Naive thymus-derived CD4-positive, alpha-beta T cell (primary cell): ENCODE data around the gene MYO9B. TPM values are rescaled to one million over a fixed set of nuclear protein-coding genes. Genes with fewer than 3 reads are reported as not detected.
A peak's percentile ranks its signal among the peaks of the same experiment; 100 is the strongest.

Source experiments
- ATAC-seq: fragments of 150-1000 bp; cut with Tn5 transposase; 2 replicates; pipeline ENCODE4 v1.10.0; 2021; ENCODE audit warnings: mild to moderate bottlenecking, moderate library complexity
- CTCF ChIA-PET: fragments of 350-600 bp; sonication (Branson Sonifier 250); formaldehyde crosslinking; loops from one replicate; lab custom pipeline; 2021; ENCODE audit warnings: antibody characterized with exemption; lab: Charles Lee
- POLR2A ChIA-PET: fragments of 350-600 bp; sonication (Branson Sonifier 250); formaldehyde crosslinking; loops from one replicate; lab custom pipeline; 2021; ENCODE audit warnings: antibody characterized with exemption, inconsistent platforms; lab: Charles Lee
- DNase-seq, 9 donors: peaks; one replicate each; pipeline versions ENCODE4 v3.0.0 to v3.0.0-alpha.2; 2020 to 2022; ENCODE audit warnings: mixed read lengths in 1 of 9
- H3K27ac ChIP-seq: one replicate; pipeline ENCODE4 v1.7.0; 2013; ENCODE audit warnings: mild to moderate bottlenecking, low read depth, low read length, moderate library complexity
- H3K27me3 ChIP-seq, 2 donors: one replicate each; pipeline ENCODE4 v1.7.0; 2013; ENCODE audit warnings: low read length in 2 of 2, mild to moderate bottlenecking in 2 of 2, moderate library complexity in 2 of 2; ENCODE audit not compliant: control insufficient read depth in 2 of 2, insufficient read depth in 2 of 2
- H3K36me3 ChIP-seq, 3 experiments: 1 replicate in 2 of 3; 2 replicates in 1 of 3; pipeline ENCODE4 v1.7.0; 2013; ENCODE audit warnings: low read length in 3 of 3, mild to moderate bottlenecking in 3 of 3, moderate library complexity in 1 of 3; ENCODE audit not compliant: insufficient read depth in 3 of 3, control insufficient read depth in 2 of 3
- H3K4me1 ChIP-seq, 2 donors: one replicate each; pipeline ENCODE4 v1.7.0; 2013; ENCODE audit warnings: low read length in 2 of 2, mild to moderate bottlenecking in 2 of 2, moderate library complexity in 1 of 2; ENCODE audit not compliant: control insufficient read depth in 2 of 2, insufficient read depth in 2 of 2
- H3K4me3 ChIP-seq: 2 replicates; pipeline ENCODE4 v1.7.0; 2013; ENCODE audit warnings: mild to moderate bottlenecking, low read length
- H3K9me3 ChIP-seq, 3 experiments: 1 replicate in 2 of 3; 2 replicates in 1 of 3; pipeline ENCODE4 v1.7.0; 2013; ENCODE audit warnings: low read length in 3 of 3; ENCODE audit not compliant: control insufficient read depth in 2 of 3
- H3K27ac Mint-ChIP-seq, 9 donors: one replicate each; pipeline ENCODE4 v1.8.0; 2020 to 2022; ENCODE audit warnings: mixed read lengths in 9 of 9, mild to moderate bottlenecking in 8 of 9, moderate library complexity in 5 of 9, inconsistent platforms in 2 of 9
- H3K27me3 Mint-ChIP-seq, 5 donors: one replicate each; pipeline ENCODE4 v1.8.0; 2021 to 2022; ENCODE audit warnings: mixed read lengths in 5 of 5, mild to moderate bottlenecking in 1 of 5
- H3K36me3 Mint-ChIP-seq, 5 donors: one replicate each; pipeline ENCODE4 v1.8.0; 2020 to 2022; ENCODE audit warnings: mixed read lengths in 5 of 5, mild to moderate bottlenecking in 3 of 5, inconsistent platforms in 1 of 5
- H3K4me1 Mint-ChIP-seq, 7 donors: one replicate each; pipeline ENCODE4 v1.8.0; 2020 to 2022; ENCODE audit warnings: mixed read lengths in 7 of 7, mild to moderate bottlenecking in 3 of 7, inconsistent platforms in 1 of 7
- H3K4me3 Mint-ChIP-seq, 10 donors: one replicate each; pipeline ENCODE4 v1.8.0; 2020 to 2022; ENCODE audit warnings: mild to moderate bottlenecking in 10 of 10, mixed read lengths in 10 of 10, moderate library complexity in 6 of 10, inconsistent platforms in 2 of 10
- H3K9me3 Mint-ChIP-seq, 11 donors: one replicate each; pipeline ENCODE4 v1.8.0; 2020 to 2022; ENCODE audit warnings: mixed read lengths in 11 of 11, mild to moderate bottlenecking in 4 of 11, inconsistent platforms in 1 of 11, moderate library complexity in 1 of 11
- intact Hi-C, 2 donors: fragments of 100-400 bp; cut with micrococcal nuclease; formaldehyde crosslinking; loops; one replicate each; pipeline ENCODE4 v1.15.1; 2023
- polyA plus RNA-seq, 2 donors: library from polyadenylated mRNA; unstranded; fragments of 300-500 nt; fragmentation: Illumina TruSeq; gene quantifications; one replicate each; pipeline ENCODE4 v1.2.3, GENCODE V29; 2021
- total RNA-seq, 6 experiments: library from RNA in 5 of 6; stranded (reverse) in 5 of 6; gene quantifications; 1 replicate in 5 of 6; 2 replicates in 1 of 6; pipeline ENCODE4 v1.2.3 and lab custom pipeline; 2021 to 2026

The MYO9B gene
- total and polyA plus RNA-seq, 7 experiments from 2014 or later: 5.6 to 297 (median 165) TPM

DNA sequence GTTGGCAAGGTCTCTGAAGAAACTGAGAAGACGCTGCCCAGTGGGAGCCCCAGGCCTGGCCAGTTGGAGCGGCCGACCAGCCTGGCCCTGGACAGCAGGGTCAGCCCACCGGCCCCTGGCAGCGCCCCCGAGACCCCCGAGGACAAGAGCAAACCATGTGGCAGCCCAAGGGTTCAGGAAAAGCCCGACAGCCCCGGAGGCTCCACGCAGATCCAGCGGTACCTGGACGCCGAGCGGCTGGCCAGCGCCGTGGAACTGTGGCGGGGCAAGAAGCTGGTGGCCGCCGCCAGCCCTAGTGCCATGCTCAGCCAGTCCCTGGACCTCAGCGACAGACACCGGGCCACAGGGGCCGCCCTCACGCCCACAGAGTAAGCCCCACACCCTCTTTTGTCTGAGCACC lies 119.5 kb downstream of the MYO9B start:
- Histone ChIP-seq H3K4me1 (no peaks in the 10 kb centered on the region), H3K36me3 (peaks cover 15 to 83% (median 33%) of the 10 kb centered on the region in 3 experiments), H3K27me3 (no peaks in the 10 kb centered on the region), H3K27ac (no peak overlapping the region), H3K9me3 (no peaks in the 10 kb centered on the region), H3K4me3 (no peak overlapping the region)
- no peak for ATAC-seq
- Mint-ChIP-seq H3K27me3 (no peaks in the 10 kb centered on the region), H3K9me3 (peaks cover 0 to 2% (median 0%) of the 10 kb centered on the region in 11 donors), H3K4me3 (no peak overlapping the region), H3K4me1 (peaks cover 0 to 7% (median 0%) of the 10 kb centered on the region in 7 donors), H3K27ac (peak overlapping the region in 2 of 9 donors; percentile 24 to 28), H3K36me3 (peaks cover 4 to 46% (median 27%) of the 10 kb centered on the region in 5 donors)
- ChIA-PET POLR2A (no interaction called here), CTCF (interaction anchor here (0.8 kb wide), 1 partner anchor 87 kb away, joined by 3 read pairs; no protein-coding TSS in a partner anchor)
- DNase-seq: no peak
- intact Hi-C loops: no loop called here

DNA sequence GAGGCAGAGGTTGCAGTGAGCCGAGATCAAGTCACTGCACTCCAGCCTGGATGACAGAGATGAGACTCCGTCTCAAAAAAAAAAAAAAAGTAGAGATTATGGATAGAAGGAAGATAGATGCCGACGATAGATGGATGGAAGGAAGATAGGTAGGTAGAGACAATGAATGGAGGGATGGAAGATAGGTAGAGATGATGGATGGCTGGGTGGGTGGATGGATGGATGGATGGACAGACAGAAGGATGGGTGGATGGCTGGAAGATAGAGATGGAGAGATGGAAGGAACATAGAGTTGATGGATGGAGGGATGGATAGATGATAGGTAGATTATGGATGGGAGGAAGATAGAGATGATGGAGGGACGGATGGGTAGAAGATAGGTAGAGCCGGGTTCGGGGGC lies 121.0 kb downstream of the MYO9B start:
- Mint-ChIP-seq H3K27ac (peak overlapping the region in 4 of 9 donors; percentile 1 to 43 (median 14)), H3K36me3 (peaks cover 0 to 49% (median 29%) of the 10 kb centered on the region in 5 donors)
- intact Hi-C loops: no loop called here

DNA sequence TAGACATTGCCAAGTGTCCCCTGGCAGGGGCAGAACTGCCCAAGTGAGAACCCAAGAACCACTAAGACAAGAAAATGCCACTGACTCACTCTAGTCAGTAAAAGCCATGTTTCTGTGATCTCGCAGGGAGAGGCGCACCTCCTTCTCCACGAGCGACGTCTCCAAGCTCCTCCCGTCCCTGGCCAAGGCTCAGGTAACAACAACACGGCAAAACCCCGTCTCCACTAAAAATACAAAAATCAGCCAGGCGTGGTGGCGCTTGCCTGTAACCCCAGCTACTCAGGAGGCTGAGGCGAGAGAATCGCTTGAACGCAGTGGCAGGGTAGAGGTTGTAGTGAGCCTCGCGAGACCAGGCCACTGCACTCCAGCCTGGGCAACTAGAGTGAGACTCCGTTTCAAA lies 122.1 kb downstream of the MYO9B start:
- peaks cover 17 to 87% (median 48%) of the 10 kb centered on the region in 3 experiments for H3K36me3 ChIP-seq
- ATAC-seq (no peak), DNase-seq (no peak)
- Mint-ChIP-seq H3K27ac (peak overlapping the region in 3 of 9 donors; percentile 57 to 75 (median 65)), H3K4me1 (peaks cover 0 to 9% (median 0%) of the 10 kb centered on the region in 7 donors), H3K27me3 (no peaks in the 10 kb centered on the region), H3K4me3 (no peak overlapping the region), H3K36me3 (peaks cover 0 to 59% (median 36%) of the 10 kb centered on the region in 5 donors), H3K9me3 (peaks cover 0 to 2% (median 0%) of the 10 kb centered on the region in 11 donors)
- intact Hi-C loops: no loop called here
- H3K27ac ChIP-seq: no peak overlapping the region
- no peaks in the 10 kb centered on the region for H3K9me3 ChIP-seq
- H3K27me3 ChIP-seq: no peaks in the 10 kb centered on the region
- POLR2A ChIA-PET: interaction anchor here (0.6 to 0.7 kb wide), 2 partner anchors 24 to 67 kb away, joined by 3 to 4 read pairs; no protein-coding TSS in a partner anchor
- H3K4me3 ChIP-seq: no peak overlapping the region
- no peaks in the 10 kb centered on the region for H3K4me1 ChIP-seq
- CTCF ChIA-PET: interaction anchor here (0.6 kb wide), 1 partner anchor 17 kb away, joined by 3 read pairs; no protein-coding TSS in a partner anchor

More for the DNA sequence above, 121.0 kb downstream of the MYO9B start:
- H3K27me3 Mint-ChIP-seq: no peaks in the 10 kb centered on the region
- H3K27ac ChIP-seq: no peak overlapping the region
- H3K36me3 ChIP-seq: peaks cover 14 to 83% (median 40%) of the 10 kb centered on the region in 3 experiments
- H3K9me3 ChIP-seq: no peaks in the 10 kb centered on the region
- no peaks in the 10 kb centered on the region for H3K27me3 ChIP-seq
- H3K4me1 ChIP-seq: no peaks in the 10 kb centered on the region
- no peak overlapping the region for H3K4me3 ChIP-seq
- ATAC-seq (no peak), DNase-seq (no peak)
- POLR2A ChIA-PET: no interaction called here
- H3K4me3 Mint-ChIP-seq: no peak overlapping the region
- peaks cover 0 to 7% (median 0%) of the 10 kb centered on the region in 7 donors for H3K4me1 Mint-ChIP-seq
- CTCF ChIA-PET: no interaction called here
- H3K9me3 Mint-ChIP-seq: peaks cover 0 to 2% (median 0%) of the 10 kb centered on the region in 11 donors

DNA sequence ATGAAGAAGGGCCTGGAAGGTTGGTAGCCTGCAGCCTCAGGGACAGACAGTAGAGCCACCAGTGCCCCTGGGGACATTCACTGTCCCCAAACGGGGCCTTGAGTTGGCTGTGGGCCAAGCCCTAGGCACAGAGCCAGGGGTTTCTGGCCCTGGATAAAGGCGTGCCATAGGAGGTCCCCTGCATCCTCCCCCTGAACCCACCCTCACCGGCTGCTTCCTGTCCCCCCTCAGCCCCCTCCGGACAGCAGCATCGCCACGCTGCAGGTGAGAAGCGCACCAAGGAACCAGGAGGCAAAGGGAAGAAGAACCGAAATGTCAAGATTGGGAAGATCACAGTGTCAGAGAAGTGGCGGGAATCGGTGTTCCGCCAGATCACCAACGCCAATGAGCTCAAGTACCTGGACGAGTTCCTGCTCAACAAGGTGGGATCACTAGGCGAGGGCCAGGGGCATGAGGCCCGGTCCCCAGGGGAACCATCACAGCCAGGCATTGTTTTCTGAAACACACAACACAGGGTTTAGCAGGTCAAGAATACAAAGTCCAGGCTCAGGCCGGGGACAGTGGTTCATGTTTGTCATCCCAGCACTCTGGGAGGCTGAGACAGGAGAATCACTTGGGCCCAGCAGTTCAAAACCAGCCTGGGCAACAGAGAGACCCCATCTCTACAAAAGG lies 125.0 kb downstream of the MYO9B start:
- Mint-ChIP-seq H3K4me3 (no peak overlapping the region), H3K27ac (no peak overlapping the region), H3K9me3 (peaks cover 0 to 2% (median 0%) of the 10 kb centered on the region in 11 donors), H3K4me1 (peaks cover 0 to 9% (median 0%) of the 10 kb centered on the region in 7 donors), H3K36me3 (peaks cover 0 to 53% (median 36%) of the 10 kb centered on the region in 5 donors), H3K27me3 (no peaks in the 10 kb centered on the region)
- H3K9me3 ChIP-seq: no peaks in the 10 kb centered on the region
- ChIA-PET POLR2A (interaction anchor here (0.5 kb wide), 1 partner anchor 185 kb away, joined by 3 read pairs; no protein-coding TSS in a partner anchor), CTCF (interaction anchor here (0.6 to 0.9 kb wide), 3 partner anchors 12 to 66 kb away, joined by 3 to 14 read pairs (median 3); no protein-coding TSS in a partner anchor)
- intact Hi-C loops: no loop called here
- no peak for ATAC-seq
- peaks cover 7 to 86% (median 24%) of the 10 kb centered on the region in 3 experiments for H3K36me3 ChIP-seq
- no peaks in the 10 kb centered on the region for H3K27me3 ChIP-seq
- no peak overlapping the region for H3K27ac ChIP-seq
- DNase-seq: no peak
- H3K4me1 ChIP-seq: no peaks in the 10 kb centered on the region
- H3K4me3 ChIP-seq: no peak overlapping the region

DNA sequence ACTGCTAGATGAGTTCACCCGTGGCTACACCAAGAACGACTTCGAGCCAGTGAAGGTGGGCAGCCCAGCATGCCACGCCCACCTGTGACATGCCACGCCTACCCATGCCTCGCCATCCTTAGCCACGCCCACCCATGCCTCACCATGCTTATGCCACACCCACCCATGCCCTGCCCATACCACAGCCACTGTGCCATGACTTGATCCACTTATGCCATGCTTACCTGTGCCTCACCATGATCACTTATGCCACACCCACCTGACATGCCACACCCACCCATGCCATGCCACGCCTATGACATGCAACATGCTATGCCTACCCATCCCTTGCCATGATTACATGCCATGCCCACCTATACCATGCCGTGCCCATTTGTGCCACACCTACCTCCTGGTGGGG lies 126.7 kb downstream of the MYO9B start:
- intact Hi-C loops: no loop called here
- no peak for DNase-seq
- Mint-ChIP-seq H3K36me3 (peaks cover 0 to 47% (median 26%) of the 10 kb centered on the region in 5 donors), H3K4me1 (peaks cover 0 to 9% (median 0%) of the 10 kb centered on the region in 7 donors), H3K27me3 (no peaks in the 10 kb centered on the region), H3K4me3 (peak overlapping the region in 1 of 10 donors; percentile 23), H3K27ac (peak overlapping the region in 5 of 9 donors; percentile 24 to 81 (median 46)), H3K9me3 (peaks cover 0 to 2% (median 0%) of the 10 kb centered on the region in 11 donors)
- Histone ChIP-seq H3K27ac (no peak overlapping the region), H3K4me1 (no peaks in the 10 kb centered on the region), H3K27me3 (no peaks in the 10 kb centered on the region), H3K4me3 (no peak overlapping the region), H3K36me3 (peaks cover 7 to 89% (median 26%) of the 10 kb centered on the region in 3 experiments), H3K9me3 (no peaks in the 10 kb centered on the region)
- ChIA-PET CTCF (no interaction called here), POLR2A (no interaction called here)
- peak; percentile 32 for ATAC-seq

DNA sequence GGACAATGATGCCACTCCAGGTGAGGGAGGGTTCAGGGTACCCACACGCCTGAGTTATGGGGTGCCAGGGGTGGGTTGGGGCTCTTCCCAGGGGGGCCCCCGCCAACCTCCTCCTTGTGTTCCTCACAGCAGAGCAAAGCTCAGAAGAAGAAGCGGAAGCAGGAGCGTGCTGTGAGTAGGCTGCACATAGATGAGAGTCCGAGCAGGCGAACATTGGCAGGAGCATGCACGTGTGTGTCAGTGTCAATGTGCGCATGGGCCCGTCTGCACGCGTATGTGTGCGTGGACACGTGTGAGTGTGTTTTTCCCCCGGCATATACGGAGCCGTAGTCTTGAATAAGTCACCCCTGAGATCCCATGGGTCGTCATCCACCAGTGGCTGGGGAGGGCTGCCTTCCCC lies 127.1 kb downstream of the MYO9B start:
- ChIA-PET CTCF (no interaction called here), POLR2A (no interaction called here)
- Mint-ChIP-seq H3K36me3 (peaks cover 0 to 44% (median 23%) of the 10 kb centered on the region in 5 donors), H3K27me3 (no peaks in the 10 kb centered on the region), H3K4me1 (peaks cover 0 to 9% (median 0%) of the 10 kb centered on the region in 7 donors), H3K9me3 (peaks cover 0 to 2% (median 0%) of the 10 kb centered on the region in 11 donors), H3K4me3 (no peak overlapping the region), H3K27ac (peak overlapping the region in 2 of 9 donors; percentile 32 to 46)
- DNase-seq (no peak), ATAC-seq (no peak)
- Histone ChIP-seq H3K4me1 (no peaks in the 10 kb centered on the region), H3K9me3 (no peaks in the 10 kb centered on the region), H3K27ac (no peak overlapping the region), H3K4me3 (no peak overlapping the region), H3K27me3 (no peaks in the 10 kb centered on the region), H3K36me3 (peaks cover 7 to 84% (median 26%) of the 10 kb centered on the region in 3 experiments)
- intact Hi-C loops: no loop called here
